ENCODE data around the gene FXYD3. TPM values are rescaled to one million over a fixed set of nuclear protein-coding genes. Genes with fewer than 3 reads are reported as not detected.

FXYD3 gene, protein sequence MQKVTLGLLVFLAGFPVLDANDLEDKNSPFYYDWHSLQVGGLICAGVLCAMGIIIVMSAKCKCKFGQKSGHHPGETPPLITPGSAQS
- 100 to 1,000 TPM in 5 of 6 donors, 10 to 100 TPM in 1; 94.3 to 236 (median 195) TPM for total RNA-seq

DNA sequence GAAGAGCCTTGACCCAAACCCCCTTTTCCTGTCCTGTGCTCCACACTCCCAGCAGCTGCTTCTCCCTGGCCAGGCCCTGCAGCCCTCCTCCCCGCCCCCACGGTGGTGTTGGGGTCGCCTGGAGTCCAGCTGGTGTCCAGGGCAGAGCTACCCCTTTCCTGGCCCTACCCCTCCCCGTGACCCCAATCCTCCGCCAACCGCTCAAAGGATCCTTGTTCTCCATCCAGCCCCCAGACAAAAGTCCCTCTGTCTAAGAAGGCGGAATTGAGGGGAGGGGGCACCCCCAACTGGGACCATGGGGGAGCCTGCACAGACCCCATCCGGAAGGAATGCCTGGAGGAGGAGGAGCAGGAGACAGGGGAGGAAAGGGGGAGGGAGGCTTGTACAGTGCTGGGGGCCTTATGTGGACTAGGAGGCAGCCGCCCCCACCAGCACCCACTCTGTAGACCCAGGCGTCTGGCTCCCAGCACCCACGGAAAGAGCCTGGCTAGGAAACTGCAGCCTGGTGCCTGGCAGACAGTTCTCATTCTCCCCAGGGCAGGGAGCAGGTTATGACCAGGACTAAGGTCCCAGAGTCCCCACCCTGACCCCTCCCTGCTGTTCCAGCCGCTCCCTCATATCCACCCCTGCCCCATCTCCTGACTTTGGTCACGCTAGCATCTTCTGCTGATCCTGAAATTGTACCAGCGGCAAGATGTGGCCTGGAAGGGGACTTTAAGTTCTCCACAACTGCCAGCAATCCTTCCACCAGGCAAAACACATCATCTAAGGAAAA lies at the start of gene FXYD3:
TSS of gene FXYD3 (plus strand) at position 647 of the 775 bp plus-strand sequence. CDS start 3,554 bp downstream, outside the sequence.
- no peaks in the 10 kb centered on the region for H3K27me3 ChIP-seq
- H3K36me3 ChIP-seq = no peaks in the 10 kb centered on the region
- DNase-seq (peak in 1 of 2 donors; percentile 59), ATAC-seq (ENCODE audit: low FRiP score in 2 of 2) (no peak)
- 57% methylated on average over 10 to 14 of the region's 14 CpGs for WGBS, 2 donors
- H3K4me3 ChIP-seq = peak within 1 kb of the TSS in 3 of 4 donors; percentile 29 to 52 (median 46)
- peak within 1 kb of the TSS; percentile 80 to 87 (median 84) for H3K27ac ChIP-seq
- H3K9me3 ChIP-seq = no peaks in the 10 kb centered on the region
- TF ChIP-seq POLR2A (IDR thresholded peaks at IDR 0.05) = peak in 1 of 4 donors; percentile 4
- TF ChIP-seq, protein P1, sequence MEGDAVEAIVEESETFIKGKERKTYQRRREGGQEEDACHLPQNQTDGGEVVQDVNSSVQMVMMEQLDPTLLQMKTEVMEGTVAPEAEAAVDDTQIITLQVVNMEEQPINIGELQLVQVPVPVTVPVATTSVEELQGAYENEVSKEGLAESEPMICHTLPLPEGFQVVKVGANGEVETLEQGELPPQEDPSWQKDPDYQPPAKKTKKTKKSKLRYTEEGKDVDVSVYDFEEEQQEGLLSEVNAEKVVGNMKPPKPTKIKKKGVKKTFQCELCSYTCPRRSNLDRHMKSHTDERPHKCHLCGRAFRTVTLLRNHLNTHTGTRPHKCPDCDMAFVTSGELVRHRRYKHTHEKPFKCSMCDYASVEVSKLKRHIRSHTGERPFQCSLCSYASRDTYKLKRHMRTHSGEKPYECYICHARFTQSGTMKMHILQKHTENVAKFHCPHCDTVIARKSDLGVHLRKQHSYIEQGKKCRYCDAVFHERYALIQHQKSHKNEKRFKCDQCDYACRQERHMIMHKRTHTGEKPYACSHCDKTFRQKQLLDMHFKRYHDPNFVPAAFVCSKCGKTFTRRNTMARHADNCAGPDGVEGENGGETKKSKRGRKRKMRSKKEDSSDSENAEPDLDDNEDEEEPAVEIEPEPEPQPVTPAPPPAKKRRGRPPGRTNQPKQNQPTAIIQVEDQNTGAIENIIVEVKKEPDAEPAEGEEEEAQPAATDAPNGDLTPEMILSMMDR (IDR thresholded peaks at IDR 0.05) = no peak
- TF ChIP-seq EP300 (IDR thresholded peaks at IDR 0.05) = no peak
- TF ChIP-seq POLR2AphosphoS5 (IDR thresholded peaks at IDR 0.05) = no peak
- peaks cover 13 to 39% (median 22%) of the 10 kb centered on the region in 4 donors for H3K4me1 ChIP-seq

DNA sequence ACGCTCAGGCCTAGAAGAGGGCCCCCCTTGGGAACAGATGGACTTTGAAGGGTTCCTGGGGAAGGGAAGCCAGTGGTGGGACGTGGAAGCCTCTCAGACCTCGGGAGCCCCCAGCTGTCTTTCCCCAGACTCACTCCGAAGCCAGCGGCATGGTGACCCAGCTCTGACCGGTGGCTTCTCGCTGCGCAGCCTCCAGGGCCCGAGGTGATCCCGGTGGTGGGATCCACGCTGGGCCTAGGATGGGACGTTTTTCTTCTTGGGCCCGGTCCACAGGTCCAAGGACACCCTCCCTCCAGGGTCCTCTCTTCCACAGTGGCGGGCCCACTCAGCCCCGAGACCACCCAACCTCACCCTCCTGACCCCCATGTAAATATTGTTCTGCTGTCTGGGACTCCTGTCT lies 49.5 kb upstream of the FXYD3 start:
- peaks cover 0 to 8% (median 5%) of the 10 kb centered on the region in 4 donors for H3K4me1 ChIP-seq
- H3K27me3 ChIP-seq = no peaks in the 10 kb centered on the region
- DNase-seq = peak in 1 of 2 donors; percentile 55
- peaks cover 4 to 7% (median 5%) of the 10 kb centered on the region in 4 donors for H3K9me3 ChIP-seq
- H3K4me3 ChIP-seq = no peak overlapping the region
- TF ChIP-seq POLR2A (IDR thresholded peaks at IDR 0.05) (no peak), POLR2AphosphoS5 (IDR thresholded peaks at IDR 0.05) (no peak), EP300 (IDR thresholded peaks at IDR 0.05) (no peak)
- TF ChIP-seq, protein P1 (IDR thresholded peaks at IDR 0.05) = no peak
- H3K27ac ChIP-seq = no peak overlapping the region
- ATAC-seq (ENCODE audit: low FRiP score in 2 of 2) = no peak
- H3K36me3 ChIP-seq = no peaks in the 10 kb centered on the region
- 93 to 94% methylated on average over 14 to 15 of the region's 15 CpGs for WGBS, 2 donors

DNA sequence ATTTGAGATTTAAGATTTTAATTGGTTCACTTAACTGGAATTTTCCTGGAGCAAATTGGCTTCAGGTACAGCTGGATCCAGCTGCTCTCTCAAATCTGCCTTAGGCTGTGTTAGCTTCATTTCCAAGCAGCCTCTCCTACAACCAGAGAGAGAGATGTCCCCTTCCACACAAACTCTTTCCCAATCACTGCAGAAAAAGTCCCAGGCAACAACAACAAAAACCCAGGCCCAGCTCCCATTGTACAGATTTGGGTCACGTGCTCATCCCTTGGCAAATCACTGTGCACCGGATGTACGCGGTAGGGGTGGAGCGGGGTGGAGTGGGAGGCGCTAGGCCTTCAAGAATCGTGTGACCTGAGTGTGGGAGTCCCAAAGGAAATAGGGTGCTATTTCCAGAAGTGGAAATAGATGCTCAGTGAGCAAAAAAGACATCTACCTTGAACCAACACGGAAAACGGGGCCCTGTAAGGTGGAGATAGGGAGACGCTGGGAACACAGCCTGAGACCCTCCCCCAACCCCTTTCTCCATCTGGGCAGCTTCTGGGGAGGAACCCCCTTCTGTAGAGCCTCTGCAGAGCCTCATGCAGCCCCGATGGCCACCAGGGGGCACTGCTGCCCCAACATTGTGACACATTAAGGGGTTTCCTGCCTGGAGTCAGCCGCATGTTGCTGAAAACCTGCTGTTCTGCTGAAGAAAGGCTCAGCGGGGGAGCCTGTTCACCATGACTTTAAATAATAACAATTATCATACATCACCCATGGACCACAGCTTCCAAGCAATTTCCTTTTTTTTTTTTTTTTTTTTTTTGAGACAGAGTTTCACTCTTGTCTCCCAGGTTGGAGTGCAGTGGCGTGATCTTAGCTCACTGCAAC lies 48.7 kb upstream of the FXYD3 start:
- Histone ChIP-seq H3K36me3 (no peaks in the 10 kb centered on the region), H3K4me3 (no peak overlapping the region), H3K27ac (no peak overlapping the region), H3K9me3 (peaks cover 4 to 7% (median 5%) of the 10 kb centered on the region in 4 donors), H3K27me3 (no peaks in the 10 kb centered on the region), H3K4me1 (peaks cover 0 to 8% (median 5%) of the 10 kb centered on the region in 4 donors)
- TF ChIP-seq EP300 (IDR thresholded peaks at IDR 0.05) (no peak), POLR2AphosphoS5 (IDR thresholded peaks at IDR 0.05) (no peak), POLR2A (IDR thresholded peaks at IDR 0.05) (peak in 1 of 4 donors; percentile 26)
- TF ChIP-seq, protein P1 (IDR thresholded peaks at IDR 0.05) = peak; percentile 83 to 91 (median 88)
- peak; percentile 83 to 92 for DNase-seq
- peak; percentile 87 to 89 for ATAC-seq (ENCODE audit: low FRiP score in 2 of 2)
- WGBS, 2 donors = 15 to 17% methylated on average over 13 to 14 of the region's 14 CpGs

DNA sequence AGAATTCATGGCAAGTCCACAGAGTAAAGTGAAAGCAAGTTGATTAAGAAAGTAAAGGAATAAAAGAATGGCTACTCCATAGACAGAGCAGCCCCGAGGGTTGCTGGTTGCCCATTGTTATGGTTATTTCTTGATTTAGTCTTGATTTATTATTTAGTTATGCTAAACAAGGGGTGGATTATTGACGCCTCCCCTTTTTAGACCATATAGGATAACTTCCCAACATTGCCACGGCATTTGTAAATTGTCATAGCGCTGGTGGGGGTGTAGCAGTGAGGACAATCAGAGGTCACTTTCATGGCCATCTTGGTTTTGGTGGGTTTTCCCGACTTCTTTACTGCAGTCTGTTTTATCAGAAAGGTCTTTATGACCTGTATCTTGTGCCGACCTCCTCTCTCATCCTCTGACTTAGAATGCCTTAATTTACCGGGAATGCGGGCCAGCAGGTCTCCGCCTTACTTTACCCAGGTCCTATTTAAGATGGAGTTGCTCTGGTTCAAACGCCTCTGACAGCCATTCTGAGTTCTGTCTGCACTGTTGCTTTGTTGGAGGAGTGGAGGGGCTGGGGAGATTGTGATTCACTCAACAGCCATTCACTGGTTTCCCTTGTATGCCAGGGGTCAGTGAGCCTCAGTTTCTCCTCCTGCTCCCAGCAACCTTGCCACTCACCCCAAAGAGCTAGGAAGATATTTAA lies 46.5 kb upstream of the FXYD3 start:
- no peak for DNase-seq
- ATAC-seq (ENCODE audit: low FRiP score in 2 of 2) = no peak
- no peak overlapping the region for H3K4me3 ChIP-seq
- TF ChIP-seq EP300 (IDR thresholded peaks at IDR 0.05) (no peak), POLR2AphosphoS5 (IDR thresholded peaks at IDR 0.05) (no peak), POLR2A (IDR thresholded peaks at IDR 0.05) (no peak)
- TF ChIP-seq, protein P1 (IDR thresholded peaks at IDR 0.05) = no peak
- 78 to 83% methylated on average over 10 of the region's 10 CpGs for WGBS, 2 donors
- H3K27ac ChIP-seq = no peak overlapping the region
- peaks cover 4 to 7% (median 5%) of the 10 kb centered on the region in 4 donors for H3K9me3 ChIP-seq
- H3K4me1 ChIP-seq = peaks cover 0 to 8% (median 5%) of the 10 kb centered on the region in 4 donors
- no peaks in the 10 kb centered on the region for H3K27me3 ChIP-seq
- H3K36me3 ChIP-seq = no peaks in the 10 kb centered on the region
